Erythroblast (primary cell): ENCODE measurements around the gene RASSF5.
A peak's percentile ranks its signal among the peaks of the same experiment; 100 is the strongest.
"Not testable (repeated sequence)": the region's sequence is repeated elsewhere in the genome, so short reads cannot be mapped to it uniquely, and the experiment has no call there.

ENCODE experiments used
- DNase-seq, 2 experiments: peaks; one replicate each; lab custom pipeline; 2025; lab: John Stamatoyannopoulos, UW
- GATA1 ChIP-seq: IDR thresholded peaks from 2 replicates; pipeline ENCODE4 v1.6.1; 2011; ENCODE audit warnings: low read depth, mild to moderate bottlenecking, control low read depth, low read length, moderate library complexity
- POLR2A ChIP-seq: IDR thresholded peaks from 2 replicates; pipeline ENCODE4 v1.6.1; 2011; ENCODE audit warnings: mild to moderate bottlenecking, low read length

The RASSF5 gene

GRCh38 chr1:206604861-206605260 is 97.5 kb downstream of the RASSF5 start:
- TF ChIP-seq GATA1 (no peak), POLR2A (no peak)
- DNase-seq, result no peak

DNA sequence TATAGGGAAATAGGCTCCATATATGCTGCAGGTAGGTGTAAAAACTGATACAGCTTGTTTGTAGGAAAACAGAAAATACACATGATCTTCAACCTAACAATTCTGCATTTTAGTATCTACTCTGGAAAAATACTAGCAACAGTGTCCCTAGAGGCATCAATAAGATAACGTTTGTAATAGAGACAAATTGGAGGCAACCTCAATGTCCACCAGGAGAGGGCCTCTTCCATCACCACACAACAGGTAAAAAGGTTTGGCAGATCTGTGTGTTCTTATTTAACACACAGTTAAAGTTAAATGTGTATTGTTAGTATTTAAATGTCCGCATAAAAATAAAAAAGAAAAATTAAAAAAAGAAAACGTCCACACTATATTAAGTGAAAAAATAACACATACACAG is 99.5 kb downstream of the RASSF5 start:
- TF ChIP-seq GATA1 (no peak), POLR2A (no peak)
- DNase-seq, result peak; percentile 37 to 53

DNA sequence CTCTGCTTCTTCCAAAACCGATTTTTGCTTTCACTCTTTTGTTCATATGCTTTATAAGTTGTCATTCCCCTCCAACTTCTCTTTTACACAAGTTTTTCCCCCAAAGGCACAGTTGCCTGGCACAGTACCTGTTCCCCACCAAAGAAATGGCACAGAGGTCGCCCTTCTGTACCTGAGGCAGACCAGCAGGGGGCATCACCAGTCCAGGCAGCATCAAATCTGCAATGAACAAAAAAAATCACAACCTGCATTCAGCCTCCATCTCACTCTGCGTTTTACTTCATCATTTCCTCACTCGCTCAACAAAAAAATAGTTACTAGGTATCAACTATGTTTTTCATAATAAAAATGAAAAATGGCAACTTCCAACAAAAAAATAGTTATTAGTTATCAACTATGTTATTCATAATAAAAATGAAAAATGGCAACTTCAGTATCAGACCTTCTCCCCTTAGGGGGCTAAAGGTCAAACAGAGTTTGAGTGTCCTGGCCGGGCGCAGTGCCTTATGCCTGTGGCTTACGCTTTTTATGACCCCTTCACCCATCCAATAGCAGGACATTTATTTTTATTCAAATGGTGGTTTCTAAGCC is 100.9 kb downstream of the RASSF5 start:
- TF ChIP-seq POLR2A, result no peak
- no peak for TF ChIP-seq GATA1
- DNase-seq, result peak; percentile 56 to 71

- DNase-seq, result no peak
- no peak for TF ChIP-seq POLR2A
- no peak for TF ChIP-seq GATA1
Observed at GRCh38 chr1:206609229-206609991, 102.1 kb downstream of the RASSF5 start.

- DNase-seq, result peak; percentile 96 to 98
- peak; percentile 94 for TF ChIP-seq POLR2A
- no peak for TF ChIP-seq GATA1
Observed at GRCh38 chr1:206612129-206612876, 105.0 kb downstream of the RASSF5 start, which contains the start of gene EIF2D. Gene EIF2D, minus strand, starts transcription at chr1:206612465. Its CDS starts 123 bp downstream, at chr1:206612342.

DNA sequence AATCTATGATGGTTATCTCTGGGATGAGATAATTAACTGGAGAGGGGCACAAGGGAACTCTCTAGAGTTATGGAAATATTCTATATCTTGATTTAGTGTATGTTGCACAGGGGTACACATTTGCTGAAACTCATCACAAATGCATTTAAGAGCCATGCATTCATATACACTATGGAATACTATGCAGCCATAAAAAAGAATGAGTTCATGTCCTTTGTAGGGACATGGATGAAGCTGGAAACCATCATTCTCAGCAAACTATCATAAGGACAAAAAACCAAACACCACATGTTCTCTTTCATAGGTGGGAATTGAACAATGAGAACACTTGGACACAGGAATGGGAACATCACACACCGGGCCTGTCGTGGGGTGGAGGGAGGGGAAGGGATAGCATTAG is 119.1 kb downstream of the RASSF5 start:
- DNase-seq, result not testable (repeated sequence)

DNA sequence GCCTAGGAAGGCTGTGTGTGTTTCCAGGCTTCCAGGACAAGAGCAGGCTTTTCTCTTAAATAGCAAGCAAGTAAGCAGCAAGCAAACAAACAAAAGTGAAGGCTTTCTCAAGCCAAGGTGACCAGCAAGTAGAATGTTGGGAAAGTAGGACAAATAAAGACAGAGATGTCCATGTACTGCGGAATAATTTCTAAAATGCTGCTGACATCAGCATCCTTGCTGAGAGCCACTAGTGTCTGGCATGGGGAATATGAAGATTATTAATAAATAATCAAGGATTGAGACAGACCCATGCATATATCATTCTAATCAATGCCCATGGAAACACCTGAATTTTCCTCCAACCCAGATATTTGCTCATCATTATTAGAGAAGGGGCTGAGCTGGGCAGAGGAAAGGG is 121.6 kb downstream of the RASSF5 start:
- no peak for DNase-seq
- TF ChIP-seq POLR2A (no peak), GATA1 (no peak)

GRCh38 chr1:206631085-206631509 is 123.8 kb downstream of the RASSF5 start:
- DNase-seq, result peak; percentile 60 to 75
- TF ChIP-seq GATA1, result no peak
- no peak for TF ChIP-seq POLR2A

DNA sequence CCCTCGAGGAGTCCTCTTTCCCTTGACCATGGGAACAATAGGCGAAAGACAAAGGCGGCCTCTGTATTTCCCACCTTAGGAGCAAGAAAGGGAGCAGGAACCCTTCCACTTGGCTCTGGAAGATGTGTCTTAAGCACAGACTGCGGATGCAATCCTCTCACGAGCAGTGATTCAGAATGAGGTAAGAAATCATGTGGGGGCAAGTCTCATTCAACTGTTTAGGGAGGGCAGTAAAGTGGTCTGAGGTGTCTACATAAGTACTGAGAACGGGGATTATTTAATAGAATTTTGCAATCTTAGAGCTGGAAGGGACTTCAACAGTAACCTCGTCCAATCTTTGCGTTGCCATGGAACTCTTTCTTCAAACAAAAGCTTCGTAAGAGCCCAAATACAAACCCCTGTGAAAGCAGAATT is 126.4 kb downstream of the RASSF5 start:
- TF ChIP-seq POLR2A, result no peak
- TF ChIP-seq GATA1, result no peak
- no peak for DNase-seq

- TF ChIP-seq GATA1, result no peak
- no peak for TF ChIP-seq POLR2A
- peak; percentile 81 to 91 for DNase-seq
Observed at GRCh38 chr1:206634365-206635079, 127.2 kb downstream of the RASSF5 start.

GRCh38 chr1:206635080-206635977 is 128.0 kb downstream of the RASSF5 start, which contains the start of gene DYRK3:
Gene DYRK3, plus strand, starts transcription at chr1:206635536. Its CDS starts 168 bp downstream, at chr1:206635704.
- no peak for TF ChIP-seq GATA1
- peak; percentile 90 for TF ChIP-seq POLR2A
- DNase-seq, result peak; percentile 94 to 97

- no peak for TF ChIP-seq GATA1
- peak; percentile 60 to 68 for DNase-seq
Observed at GRCh38 chr1:206635978-206636345, 128.6 kb downstream of the RASSF5 start.
